Measurements from ENCODE around the gene LDLRAD3. TPM values are rescaled to one million over a fixed set of nuclear protein-coding genes. Genes with fewer than 3 reads are reported as not detected.

LDLRAD3 gene
- total RNA-seq, 1 experiment from 2014 or later, result 38.8 TPM

DNA sequence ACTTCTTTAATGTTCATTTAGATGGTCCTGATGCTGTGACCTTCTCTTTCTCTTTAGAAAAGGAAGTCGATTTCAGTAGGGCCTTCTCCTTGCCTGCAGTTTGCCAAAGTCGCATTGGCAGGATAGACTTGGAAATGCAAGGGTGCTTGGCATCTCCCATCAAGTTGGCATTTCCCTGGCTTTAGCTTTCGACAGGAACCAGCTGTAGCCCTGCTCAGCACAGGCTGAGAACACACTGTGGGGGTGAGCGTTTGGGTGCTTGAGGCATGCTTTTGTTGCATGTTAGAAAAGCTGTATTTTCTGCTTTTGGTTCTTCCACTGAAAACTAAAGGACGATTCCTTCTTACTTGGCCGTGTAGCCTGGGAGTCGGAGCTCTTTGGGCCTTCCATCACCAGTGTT, 37.7 kb downstream of the LDLRAD3 start:
- H3K4me3 ChIP-seq, result no peak overlapping the region
- 0 out of 2 replicates have a peak, but pooled peaks cover 3% of the 10 kb centered on the region for H3K9me3 ChIP-seq (replicated peaks)
- H3K27ac ChIP-seq, result no peak overlapping the region
- H3K36me3 ChIP-seq, result no peaks in the 10 kb centered on the region
- H3K4me1 ChIP-seq, result peaks cover 29% of the 10 kb centered on the region
- no peaks in the 10 kb centered on the region for H3K27me3 ChIP-seq
- DNase-seq, result no peak

DNA sequence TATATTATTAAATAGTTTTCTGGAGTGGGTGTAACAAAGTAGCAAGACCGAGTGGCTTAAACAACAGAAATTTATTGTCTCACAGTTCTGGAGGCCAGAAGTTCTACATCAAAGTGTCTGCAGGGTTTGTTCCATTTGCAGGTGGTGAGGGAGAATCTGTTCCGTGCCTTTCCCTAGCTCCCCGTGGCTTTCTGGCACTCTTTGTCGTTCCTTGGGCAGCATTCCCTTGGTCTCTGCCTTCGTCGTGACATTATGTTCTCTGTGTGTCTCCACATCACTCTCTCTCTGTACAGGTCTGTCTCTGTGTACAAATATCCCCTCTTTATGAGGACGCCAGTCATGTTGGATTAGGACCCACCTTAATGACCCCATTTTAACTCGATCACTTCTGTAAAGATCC, 38.2 kb downstream of the LDLRAD3 start:
- Histone ChIP-seq H3K36me3 (no peaks in the 10 kb centered on the region), H3K27me3 (no peaks in the 10 kb centered on the region), H3K4me3 (no peak overlapping the region), H3K4me1 (peaks cover 29% of the 10 kb centered on the region), H3K27ac (no peak overlapping the region), H3K9me3 (replicated peaks) (0 out of 2 replicates have a peak, but pooled peaks cover 3% of the 10 kb centered on the region)
- no peak for DNase-seq

DNA sequence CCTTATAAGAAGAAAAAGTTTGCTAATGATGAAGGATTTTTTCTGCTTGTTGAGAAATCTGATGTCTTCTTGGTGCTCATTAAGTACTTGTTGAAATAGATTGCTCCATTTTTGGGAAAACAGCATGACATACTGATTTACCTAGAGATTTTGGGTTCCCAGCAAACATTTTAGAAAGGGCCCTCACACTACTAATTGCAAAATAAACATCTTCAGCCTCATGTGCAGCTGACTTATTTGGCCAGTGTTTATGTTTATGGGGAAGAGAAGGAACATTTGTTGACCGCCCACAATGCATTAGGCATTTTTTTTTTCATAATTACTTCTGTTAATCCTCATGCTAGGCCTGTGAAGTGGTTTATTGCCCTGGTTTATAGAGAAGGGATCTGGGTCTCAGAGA, 40.1 kb downstream of the LDLRAD3 start:
- Histone ChIP-seq H3K27ac (no peak overlapping the region), H3K36me3 (no peaks in the 10 kb centered on the region)

DNA sequence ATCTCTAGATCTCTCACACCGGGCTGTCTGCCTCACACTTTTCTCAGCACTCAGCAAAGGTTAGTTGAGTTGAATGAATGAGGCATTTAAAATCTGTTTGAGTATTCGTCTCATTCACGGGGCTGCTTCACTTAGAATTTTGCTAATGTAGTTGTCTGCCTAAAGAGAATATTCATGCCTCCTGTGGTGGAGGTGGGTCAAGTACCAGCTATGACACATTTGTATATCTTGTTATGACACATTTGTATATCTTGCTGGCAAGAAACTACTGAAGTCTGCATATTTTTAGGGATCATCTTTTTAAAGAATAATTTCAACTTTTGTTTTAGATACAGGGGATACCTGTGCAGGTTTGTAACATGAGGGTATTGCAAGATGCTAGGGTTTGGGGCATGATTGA, 43.1 kb downstream of the LDLRAD3 start:
- no peak for DNase-seq
- H3K36me3 ChIP-seq, result no peaks in the 10 kb centered on the region
- no peaks in the 10 kb centered on the region for H3K27me3 ChIP-seq
- peaks cover 9% of the 10 kb centered on the region for H3K4me1 ChIP-seq
- no peak overlapping the region for H3K27ac ChIP-seq
- no peaks in the 10 kb centered on the region; the same call in 1 of the 2 replicates for H3K9me3 ChIP-seq (replicated peaks)
- no peak overlapping the region for H3K4me3 ChIP-seq

More for the DNA sequence above, 40.1 kb downstream of the LDLRAD3 start:
- no peaks in the 10 kb centered on the region for H3K27me3 ChIP-seq
- no peak overlapping the region for H3K4me3 ChIP-seq
- no peaks in the 10 kb centered on the region for H3K9me3 ChIP-seq (replicated peaks)
- DNase-seq, result peak in 1 of 2 experiments; percentile 14
- H3K4me1 ChIP-seq, result peaks cover 16% of the 10 kb centered on the region

DNA sequence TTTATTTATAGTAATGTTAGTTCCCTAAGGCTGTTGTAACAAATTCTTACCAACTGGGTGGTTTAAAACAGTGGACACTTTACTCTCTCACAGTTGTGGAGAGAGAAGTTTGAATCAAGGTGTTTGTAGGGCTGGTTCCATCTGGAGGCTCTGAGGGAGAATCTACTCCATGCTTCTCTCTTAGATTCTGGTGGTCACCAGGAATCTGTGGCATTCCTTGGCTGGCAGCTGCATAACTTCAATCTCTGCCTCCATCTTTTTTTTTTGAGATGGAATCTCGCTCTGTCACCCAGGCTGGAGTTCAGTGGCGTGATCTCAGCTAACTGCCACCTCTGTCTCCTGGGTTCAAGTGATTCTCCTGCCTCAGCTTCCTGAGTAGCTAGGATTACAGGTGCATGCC, 46.3 kb downstream of the LDLRAD3 start:
- no peaks in the 10 kb centered on the region for H3K27me3 ChIP-seq
- no peaks in the 10 kb centered on the region; the same call in 1 of the 2 replicates for H3K9me3 ChIP-seq (replicated peaks)
- no peak overlapping the region for H3K27ac ChIP-seq
- DNase-seq, result peak; percentile 15 to 23
- no peak overlapping the region for H3K4me3 ChIP-seq
- no peaks in the 10 kb centered on the region for H3K36me3 ChIP-seq
- peaks cover 9% of the 10 kb centered on the region for H3K4me1 ChIP-seq

DNA sequence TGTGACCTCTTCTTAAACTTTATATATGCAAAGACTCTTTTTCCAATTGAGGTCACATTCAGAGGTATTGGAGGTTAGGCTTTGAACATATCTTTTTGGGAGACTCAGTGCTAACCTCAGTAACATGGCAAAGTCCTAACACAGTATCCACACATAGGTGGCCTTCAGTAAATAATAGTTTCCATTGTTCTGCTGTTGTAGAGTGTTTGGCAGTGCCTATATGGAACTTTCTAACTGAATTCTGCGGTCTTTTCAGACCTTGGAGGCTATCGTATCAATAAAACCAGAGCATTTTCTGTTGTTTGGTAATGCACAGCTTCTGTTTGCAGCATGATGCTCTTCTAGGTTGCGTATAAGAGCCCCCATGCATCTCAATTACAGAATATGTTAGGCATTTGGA, 47.0 kb downstream of the LDLRAD3 start:
- Histone ChIP-seq H3K36me3 (no peaks in the 10 kb centered on the region), H3K4me3 (no peak overlapping the region), H3K27ac (no peak overlapping the region), H3K4me1 (peaks cover 9% of the 10 kb centered on the region), H3K9me3 (replicated peaks) (no peaks in the 10 kb centered on the region; the same call in 1 of the 2 replicates), H3K27me3 (no peaks in the 10 kb centered on the region)
- DNase-seq, result no peak

- no peak overlapping the region for H3K27ac ChIP-seq
- no peaks in the 10 kb centered on the region for H3K36me3 ChIP-seq
- no peaks in the 10 kb centered on the region for H3K27me3 ChIP-seq
- peaks cover 9% of the 10 kb centered on the region for H3K4me1 ChIP-seq
- H3K9me3 ChIP-seq (replicated peaks), result no peaks in the 10 kb centered on the region; the same call in 1 of the 2 replicates
- H3K4me3 ChIP-seq, result no peak overlapping the region
- DNase-seq, result no peak
Measured at GRCh38 chr11:35992548-35992947, 48.7 kb downstream of the LDLRAD3 start.

DNA sequence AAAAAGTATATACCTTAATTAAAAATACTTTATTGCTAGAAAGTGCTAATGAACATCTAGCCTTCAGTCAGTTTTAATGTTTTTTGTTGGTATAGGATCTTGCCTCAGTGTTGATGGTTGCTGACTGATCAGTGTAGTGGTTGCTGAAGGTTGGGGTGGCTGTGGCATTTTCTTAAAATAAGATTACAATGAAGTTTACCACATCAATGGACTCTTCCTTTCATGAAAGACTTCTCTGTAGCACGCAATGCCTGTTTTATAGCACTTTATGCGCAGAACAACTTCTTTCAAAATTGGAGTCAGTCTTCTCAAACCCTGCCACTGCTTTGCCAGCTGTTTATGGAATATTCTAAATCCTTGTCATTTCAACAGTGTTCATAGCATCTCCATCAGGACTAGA, 50.6 kb downstream of the LDLRAD3 start:
- H3K36me3 ChIP-seq, result no peaks in the 10 kb centered on the region
- no peak for DNase-seq
- H3K9me3 ChIP-seq (replicated peaks), result no peaks in the 10 kb centered on the region; the same call in 1 of the 2 replicates
- H3K27ac ChIP-seq, result no peak overlapping the region
- no peak overlapping the region for H3K4me3 ChIP-seq
- H3K27me3 ChIP-seq, result no peaks in the 10 kb centered on the region
- peaks cover 9% of the 10 kb centered on the region for H3K4me1 ChIP-seq

DNA sequence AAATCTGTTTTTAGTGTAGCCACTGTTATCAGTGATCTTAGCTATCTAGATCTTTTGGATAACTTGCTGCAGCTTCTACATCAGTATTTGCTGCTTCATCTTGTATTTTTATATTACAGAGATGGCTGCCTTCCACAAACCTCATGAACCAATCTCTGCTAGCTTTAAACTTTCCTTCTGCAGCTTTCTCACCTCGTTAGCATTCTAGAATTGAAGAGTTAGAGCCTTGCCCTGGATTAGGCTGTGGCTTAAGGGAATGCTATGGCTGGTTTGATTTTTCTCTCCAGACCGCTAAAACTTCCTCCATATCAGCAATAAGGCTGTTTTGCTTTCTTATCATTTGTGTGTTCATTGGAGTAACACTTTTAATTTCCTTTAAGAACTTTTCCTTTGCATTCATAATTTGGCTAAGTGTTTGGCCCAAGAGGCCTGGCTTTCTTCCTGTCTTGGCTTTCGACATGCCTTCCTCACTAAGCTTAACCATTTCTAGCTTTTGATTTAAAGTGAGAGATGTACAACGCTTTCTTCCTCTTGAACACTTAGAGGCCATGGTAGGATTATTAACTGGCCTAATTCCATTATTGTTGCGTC, 51.9 kb downstream of the LDLRAD3 start:
- H3K27ac ChIP-seq, result no peak overlapping the region
- no peak overlapping the region for H3K4me3 ChIP-seq
- no peaks in the 10 kb centered on the region for H3K27me3 ChIP-seq
- peaks cover 4% of the 10 kb centered on the region; the same call in 1 of the 2 replicates for H3K4me1 ChIP-seq
- H3K36me3 ChIP-seq, result no peaks in the 10 kb centered on the region
- no peaks in the 10 kb centered on the region; the same call in 1 of the 2 replicates for H3K9me3 ChIP-seq (replicated peaks)
- no peak for DNase-seq

DNA sequence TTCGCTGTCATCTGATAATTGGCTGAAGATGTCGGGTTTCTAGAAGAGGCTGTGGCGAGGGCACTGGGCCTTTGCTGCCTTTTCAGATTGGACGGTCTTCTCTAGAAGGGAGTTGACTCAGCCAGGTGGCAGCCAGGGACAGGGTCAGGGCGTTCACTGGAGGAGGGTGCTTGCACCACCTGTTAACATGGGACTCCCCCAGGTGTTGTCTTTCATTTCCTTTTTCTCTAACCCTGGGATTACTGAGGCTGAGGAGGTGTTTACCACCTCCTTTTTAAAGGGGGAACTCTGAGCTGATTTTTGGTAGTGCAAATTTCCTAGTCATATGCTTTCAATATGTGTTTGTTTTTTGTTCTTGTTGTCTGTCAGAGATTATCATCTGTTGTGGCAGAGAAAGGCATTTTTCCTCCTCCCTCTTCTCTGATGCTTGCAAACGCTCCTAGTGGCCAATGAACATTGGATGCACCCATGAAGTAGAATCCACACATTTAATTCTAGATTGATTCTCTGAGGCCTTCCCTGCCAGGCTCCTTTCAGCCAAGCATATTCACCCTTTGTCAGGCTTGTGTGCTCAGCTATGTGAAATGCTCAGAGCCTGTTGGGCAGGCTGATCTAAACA, 54.1 kb downstream of the LDLRAD3 start:
- no peak for DNase-seq
- H3K9me3 ChIP-seq (replicated peaks), result no peaks in the 10 kb centered on the region
- H3K4me3 ChIP-seq, result no peak overlapping the region
- peaks cover 16% of the 10 kb centered on the region for H3K4me1 ChIP-seq
- H3K27me3 ChIP-seq, result no peaks in the 10 kb centered on the region
- no peak overlapping the region for H3K27ac ChIP-seq
- H3K36me3 ChIP-seq, result no peaks in the 10 kb centered on the region

DNA sequence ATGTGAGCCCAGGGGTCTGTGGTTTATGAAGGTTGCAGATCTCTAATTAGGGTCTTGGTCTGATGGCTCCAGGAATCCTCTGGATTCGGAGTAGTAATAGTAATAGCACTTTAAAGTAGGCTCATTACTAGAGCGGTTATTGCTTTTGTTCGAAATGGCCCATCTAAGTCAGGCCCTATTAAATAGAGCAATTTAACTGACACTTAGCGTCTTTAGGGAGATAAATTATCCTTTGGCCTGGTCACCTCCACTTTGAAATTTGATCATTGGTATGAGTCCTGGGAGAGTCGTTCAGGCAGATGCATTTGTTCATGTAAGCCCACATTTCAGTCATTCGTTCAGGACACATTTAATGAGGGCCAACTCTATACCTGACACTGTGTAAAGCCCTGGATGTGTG, 54.8 kb downstream of the LDLRAD3 start:
- Histone ChIP-seq H3K27ac (no peak overlapping the region), H3K4me1 (peaks cover 16% of the 10 kb centered on the region), H3K4me3 (no peak overlapping the region), H3K9me3 (replicated peaks) (no peaks in the 10 kb centered on the region), H3K36me3 (no peaks in the 10 kb centered on the region), H3K27me3 (no peaks in the 10 kb centered on the region)
- no peak for DNase-seq

- DNase-seq, result no peak
- peaks cover 4% of the 10 kb centered on the region; the same call in 1 of the 2 replicates for H3K36me3 ChIP-seq
- no peaks in the 10 kb centered on the region; the same call in 1 of the 2 replicates for H3K9me3 ChIP-seq (replicated peaks)
- no peak overlapping the region for H3K4me3 ChIP-seq
- H3K4me1 ChIP-seq, result peaks cover 16% of the 10 kb centered on the region
- no peak overlapping the region for H3K27ac ChIP-seq
- no peaks in the 10 kb centered on the region for H3K27me3 ChIP-seq
Measured at GRCh38 chr11:36000616-36001190, 56.8 kb downstream of the LDLRAD3 start.

- Histone ChIP-seq H3K27ac (peak overlapping the region; percentile 56), H3K27me3 (no peaks in the 10 kb centered on the region), H3K9me3 (replicated peaks) (no peaks in the 10 kb centered on the region; the same call in 1 of the 2 replicates), H3K4me1 (peaks cover 16% of the 10 kb centered on the region), H3K4me3 (no peak overlapping the region), H3K36me3 (peaks cover 4% of the 10 kb centered on the region; the same call in 1 of the 2 replicates)
- DNase-seq, result peak; percentile 75 to 83
Measured at GRCh38 chr11:36002196-36002595, 58.3 kb downstream of the LDLRAD3 start.

GRCh38 chr11:36002796-36003195, 58.9 kb downstream of the LDLRAD3 start:
- Histone ChIP-seq H3K27ac (peak overlapping the region; percentile 56), H3K27me3 (no peaks in the 10 kb centered on the region), H3K4me1 (peaks cover 16% of the 10 kb centered on the region), H3K4me3 (no peak overlapping the region), H3K9me3 (replicated peaks) (no peaks in the 10 kb centered on the region; the same call in 1 of the 2 replicates), H3K36me3 (peaks cover 4% of the 10 kb centered on the region; the same call in 1 of the 2 replicates)
- DNase-seq, result no peak

DNA sequence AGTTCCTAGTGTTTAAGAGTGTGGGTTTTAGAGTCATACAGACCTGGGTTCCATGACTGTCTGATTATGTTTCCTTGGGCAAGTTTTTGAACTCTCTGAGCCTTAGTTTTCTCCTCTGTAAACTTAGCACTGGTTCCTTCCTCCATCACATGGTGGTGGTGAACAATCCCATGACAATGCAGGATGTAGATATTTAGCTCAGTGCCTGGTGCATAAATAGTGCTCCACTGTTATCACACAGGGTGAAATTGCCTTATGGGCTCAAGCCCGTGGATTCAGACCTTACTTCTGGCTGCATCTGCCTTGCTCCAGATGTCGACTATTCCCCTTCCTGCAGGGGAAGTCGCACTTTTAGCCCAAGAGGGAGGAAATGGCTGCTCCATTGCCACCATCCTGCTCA, 62.7 kb downstream of the LDLRAD3 start:
- DNase-seq, result no peak
- Histone ChIP-seq H3K27me3 (no peaks in the 10 kb centered on the region), H3K36me3 (peaks cover 4% of the 10 kb centered on the region; the same call in 1 of the 2 replicates), H3K4me3 (no peak overlapping the region), H3K4me1 (peaks cover 32% of the 10 kb centered on the region), H3K9me3 (replicated peaks) (no peaks in the 10 kb centered on the region; the same call in 1 of the 2 replicates), H3K27ac (no peak overlapping the region)

Data from SJCRH30 (cell line).